DMS114 treated with DMSO at 0.1 percent for 48 hours (cell line): ENCODE data around the gene CDH4.
"Not testable (repeated sequence)": the region's sequence is repeated elsewhere in the genome, so short reads cannot be mapped to it uniquely, and the experiment has no call there.

Source experiments
- DNase-seq: peaks from one replicate; lab custom pipeline; 2025; ENCODE audit not compliant: unreplicated experiment; lab: John Stamatoyannopoulos, UW

CDH4 gene

GRCh38 chr20:61958773-61959700, 707.0 kb downstream of the CDH4 start:
- no peak for DNase-seq

- DNase-seq = no peak
Measured at GRCh38 chr20:61960836-61961235, 708.8 kb downstream of the CDH4 start.

- no peak for DNase-seq
Measured at GRCh38 chr20:61963149-61963548, 711.1 kb downstream of the CDH4 start.

GRCh38 chr20:61963885-61964674, 712.0 kb downstream of the CDH4 start:
- DNase-seq = no peak

- DNase-seq = no peak
Measured at GRCh38 chr20:61964675-61965605, 712.9 kb downstream of the CDH4 start.

GRCh38 chr20:61965606-61966491, 713.8 kb downstream of the CDH4 start:
- no peak for DNase-seq

GRCh38 chr20:61966492-61967244, 714.6 kb downstream of the CDH4 start:
- DNase-seq = no peak

GRCh38 chr20:61967300-61967699, 715.2 kb downstream of the CDH4 start:
- no peak for DNase-seq

- DNase-seq = no peak
Measured at GRCh38 chr20:61968036-61968810, 716.2 kb downstream of the CDH4 start.

GRCh38 chr20:61968932-61969331, 716.9 kb downstream of the CDH4 start:
- no peak for DNase-seq

- no peak for DNase-seq
Measured at GRCh38 chr20:61969806-61970205, 717.7 kb downstream of the CDH4 start.

- DNase-seq = no peak
Measured at GRCh38 chr20:61970357-61970756, 718.3 kb downstream of the CDH4 start.

- not testable (repeated sequence) for DNase-seq
Measured at GRCh38 chr20:61971595-61971994, 719.5 kb downstream of the CDH4 start.

GRCh38 chr20:61972636-61973508, 720.8 kb downstream of the CDH4 start:
- DNase-seq = no peak

GRCh38 chr20:61973515-61974356, 721.7 kb downstream of the CDH4 start:
- DNase-seq = no peak

GRCh38 chr20:61974357-61974665, 722.2 kb downstream of the CDH4 start:
- DNase-seq = no peak
